Erythroblast (primary cell): ENCODE results near the gene CYLD.

Experiments used
- GATA1 ChIP-seq: IDR thresholded peaks from 2 replicates; pipeline ENCODE4 v1.6.1; 2011; ENCODE audit warnings: low read depth, mild to moderate bottlenecking, control low read depth, low read length, moderate library complexity
- POLR2A ChIP-seq: IDR thresholded peaks from 2 replicates; pipeline ENCODE4 v1.6.1; 2011; ENCODE audit warnings: mild to moderate bottlenecking, low read length

DNA sequence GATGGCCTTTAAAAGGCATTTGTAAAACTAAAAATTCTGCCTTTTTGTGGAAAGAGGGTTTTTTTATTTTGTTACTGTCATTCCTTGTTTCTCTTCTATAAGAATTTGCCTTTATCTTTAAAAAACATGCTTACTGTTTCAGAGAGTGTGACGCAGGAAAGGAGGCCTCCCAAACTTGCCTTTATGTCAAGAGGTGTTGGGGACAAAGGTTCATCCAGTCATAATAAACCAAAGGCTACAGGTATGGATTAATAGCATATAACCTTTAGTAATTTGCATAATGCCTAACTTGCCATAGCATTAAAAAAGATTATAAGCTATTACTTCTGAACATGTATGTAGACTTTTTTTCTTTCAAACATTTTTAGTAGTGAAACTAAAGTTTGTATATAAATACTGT, 34.2 kb downstream of the CYLD start:
- TF ChIP-seq POLR2A = no peak
- no peak for TF ChIP-seq GATA1
